ENCODE results near the gene HSPB1.
"Not testable (repeated sequence)": the region's sequence is repeated elsewhere in the genome, so short reads cannot be mapped to it uniquely, and the experiment has no call there.

The HSPB1 gene

DNA sequence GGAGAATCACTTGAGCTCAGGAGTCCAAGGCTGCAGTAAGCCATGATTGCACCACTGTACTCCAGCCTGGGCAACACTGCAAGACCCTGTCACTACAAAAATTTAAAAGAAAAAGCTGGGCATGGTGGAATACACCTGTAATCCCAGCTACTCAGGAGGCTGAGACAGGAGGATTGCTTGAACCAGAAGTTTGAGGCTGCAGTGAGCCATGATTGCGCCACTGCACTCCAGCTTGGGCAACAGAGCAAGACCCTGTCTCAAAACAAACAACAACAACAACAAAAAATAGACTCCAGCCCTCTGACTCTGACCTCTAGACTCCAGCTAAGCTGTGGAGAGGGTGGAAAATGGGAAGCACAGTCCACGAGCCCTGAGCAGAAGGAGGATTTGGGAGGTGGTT, 31.1 kb upstream of the HSPB1 start:
- Mint-ChIP-seq H3K4me1 (peaks cover 22% of the 10 kb centered on the region), H3K27me3 (peaks cover 56% of the 10 kb centered on the region)
- DNase-seq, H3K36me3 Mint-ChIP-seq, H3K27ac Mint-ChIP-seq, H3K9me3 Mint-ChIP-seq, H3K4me3 Mint-ChIP-seq: not testable (repeated sequence)
- CTCF ChIA-PET, result interaction anchor here (0.6 to 2.8 kb wide), 6 partner anchors 9 to 95 kb away, joined by 3 to 12 read pairs (median 6); no protein-coding TSS in a partner anchor

DNA sequence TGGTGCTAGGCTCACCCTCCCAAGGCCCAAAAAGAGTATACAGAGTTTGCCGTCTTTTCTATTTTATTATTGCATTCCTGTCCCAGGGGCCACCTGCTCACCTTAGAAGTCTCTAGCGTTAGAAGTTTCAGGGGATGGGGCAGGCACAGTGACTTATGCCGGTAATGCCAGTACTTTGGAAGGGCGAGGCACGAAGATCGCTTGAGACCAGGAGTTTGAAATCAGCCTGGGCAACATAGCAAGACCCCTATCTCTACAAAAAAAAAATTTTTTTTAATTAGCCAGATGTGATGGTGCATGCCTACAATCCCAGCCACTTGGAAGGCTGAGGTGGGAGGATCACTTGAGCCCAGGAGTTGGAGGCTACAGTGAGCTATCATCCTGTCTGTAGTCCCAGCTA, 30.3 kb upstream of the HSPB1 start:
- H3K36me3 Mint-ChIP-seq, result no peaks in the 10 kb centered on the region
- H3K4me1 Mint-ChIP-seq, result peaks cover 20% of the 10 kb centered on the region
- no peak for DNase-seq
- CTCF ChIA-PET, result interaction anchor here (0.6 to 2.8 kb wide), 4 partner anchors 9 to 93 kb away, joined by 3 to 12 read pairs (median 8); no protein-coding TSS in a partner anchor
- no peaks in the 10 kb centered on the region for H3K9me3 Mint-ChIP-seq
- H3K4me3 Mint-ChIP-seq, result no peak overlapping the region
- peaks cover 56% of the 10 kb centered on the region for H3K27me3 Mint-ChIP-seq
- no peak overlapping the region for H3K27ac Mint-ChIP-seq

DNA sequence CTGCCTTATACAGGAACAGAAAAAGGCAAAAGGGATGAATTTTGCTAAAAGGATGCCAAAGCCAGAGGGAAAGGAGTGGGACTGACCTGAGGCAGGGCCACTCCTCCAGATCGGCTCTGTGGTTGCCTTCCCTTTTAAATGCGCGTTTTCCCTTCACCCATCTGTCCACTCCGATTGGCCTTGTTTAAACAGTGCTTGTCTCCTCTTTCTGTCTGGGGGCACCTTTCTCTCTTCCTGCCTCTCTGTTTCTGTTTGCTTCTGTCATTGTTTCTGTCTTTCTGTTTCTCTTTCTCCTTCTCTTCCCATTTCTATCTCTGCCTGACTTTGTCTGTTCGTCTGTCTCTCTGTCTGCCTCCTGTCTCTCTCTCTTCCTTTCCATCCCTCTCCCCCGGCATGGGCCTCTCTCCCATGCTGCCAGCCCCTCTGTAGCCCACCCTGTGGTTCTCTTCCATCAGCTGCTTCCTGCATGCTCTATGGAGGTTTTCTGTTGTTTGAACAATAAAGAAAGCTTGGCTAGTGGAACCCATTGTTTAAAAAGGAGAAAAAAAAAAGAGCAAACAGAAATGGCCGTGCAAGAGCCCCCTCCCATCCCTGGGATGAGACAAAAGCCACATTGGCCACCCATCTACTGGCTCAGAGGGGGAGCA, 29.5 kb upstream of the HSPB1 start:
- DNase-seq, result no peak
- H3K9me3 Mint-ChIP-seq, result no peaks in the 10 kb centered on the region
- CTCF ChIA-PET, result interaction anchor here (0.7 to 2.4 kb wide), 5 partner anchors 11 to 115 kb away, joined by 3 to 9 read pairs (median 4); no protein-coding TSS in a partner anchor
- H3K4me3 Mint-ChIP-seq, result peak overlapping the region; percentile 3
- peak overlapping the region; percentile 47 for H3K27ac Mint-ChIP-seq
- H3K4me1 Mint-ChIP-seq, result peaks cover 20% of the 10 kb centered on the region
- peaks cover 56% of the 10 kb centered on the region for H3K27me3 Mint-ChIP-seq
- no peaks in the 10 kb centered on the region for H3K36me3 Mint-ChIP-seq

DNA sequence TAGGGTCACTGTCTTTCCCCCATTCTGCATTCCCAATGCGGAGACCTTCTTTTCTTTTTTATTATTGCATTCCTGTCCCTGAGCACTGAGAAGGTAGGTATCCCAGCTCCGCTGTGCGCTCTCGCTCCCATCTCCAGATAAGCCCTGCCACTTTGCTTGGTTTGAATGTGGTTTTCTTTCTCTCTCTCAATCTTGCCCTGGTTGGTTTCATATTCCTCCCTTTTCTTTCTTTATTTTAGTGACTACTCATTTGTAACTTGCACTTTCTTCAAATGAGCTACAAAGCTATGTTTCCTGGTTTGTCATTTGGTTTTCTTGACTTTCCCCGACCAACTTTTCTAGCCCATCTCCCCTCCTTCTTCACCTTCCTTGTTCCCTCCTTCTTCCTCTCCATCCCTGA, 29.0 kb upstream of the HSPB1 start:
- no peaks in the 10 kb centered on the region for H3K9me3 Mint-ChIP-seq
- no peak for DNase-seq
- H3K4me1 Mint-ChIP-seq, result peaks cover 18% of the 10 kb centered on the region
- H3K4me3 Mint-ChIP-seq, result no peak overlapping the region
- H3K27ac Mint-ChIP-seq, result no peak overlapping the region
- peaks cover 55% of the 10 kb centered on the region for H3K27me3 Mint-ChIP-seq
- H3K36me3 Mint-ChIP-seq, result no peaks in the 10 kb centered on the region
- CTCF ChIA-PET, result interaction anchor here (0.7 to 2.4 kb wide), 5 partner anchors 11 to 115 kb away, joined by 3 to 9 read pairs (median 4); no protein-coding TSS in a partner anchor

DNA sequence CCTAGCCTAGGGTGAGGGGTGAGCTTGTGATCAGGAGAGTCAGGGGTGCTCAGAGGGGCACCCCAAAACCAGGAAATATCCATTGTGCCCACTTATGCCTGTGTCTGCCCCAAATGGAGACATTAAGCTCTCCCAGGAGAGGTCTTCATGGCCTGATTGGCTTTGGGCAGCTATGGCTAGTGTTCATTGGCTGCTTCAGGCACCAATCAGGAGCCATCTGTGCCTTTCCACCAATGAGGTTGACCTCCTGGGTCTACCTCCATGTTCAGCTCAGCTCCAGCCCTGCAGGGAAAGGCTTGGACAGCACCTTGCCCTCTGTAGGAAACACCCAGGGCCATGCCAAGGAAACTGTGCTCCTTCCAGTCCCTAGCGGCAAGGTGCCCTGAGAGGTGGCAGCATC, 23.9 kb upstream of the HSPB1 start:
- no peak overlapping the region for H3K27ac Mint-ChIP-seq
- CTCF ChIA-PET, result interaction anchor here (0.8 kb wide), 1 partner anchor 12 kb away, joined by 3 read pairs; no protein-coding TSS in a partner anchor
- H3K27me3 Mint-ChIP-seq, result peaks cover 81% of the 10 kb centered on the region
- peaks cover 17% of the 10 kb centered on the region for H3K4me1 Mint-ChIP-seq
- H3K4me3 Mint-ChIP-seq, result no peak overlapping the region
- DNase-seq, result no peak
- H3K36me3 Mint-ChIP-seq, result no peaks in the 10 kb centered on the region
- no peaks in the 10 kb centered on the region for H3K9me3 Mint-ChIP-seq

DNA sequence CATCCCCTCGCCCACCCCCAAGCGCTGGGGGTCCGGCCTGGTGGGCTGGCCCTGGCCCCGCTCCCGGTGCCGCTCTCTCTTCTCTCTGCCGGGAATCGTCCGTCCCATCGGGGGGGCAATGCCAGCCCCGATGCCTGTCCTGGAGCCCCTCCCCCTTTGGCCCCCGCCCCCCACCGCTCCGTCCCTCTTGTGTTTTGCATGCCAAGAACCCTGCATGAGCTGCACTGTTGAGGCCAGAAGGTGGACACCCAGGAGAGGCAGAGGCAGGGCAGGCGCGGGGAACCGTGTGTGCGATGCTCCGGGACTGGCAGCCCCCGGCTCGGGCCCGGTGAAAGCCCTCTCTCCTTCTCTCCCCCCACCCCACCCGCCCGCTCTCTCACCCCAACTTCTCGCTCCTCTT, 22.1 kb upstream of the HSPB1 start:
- Mint-ChIP-seq H3K36me3 (no peaks in the 10 kb centered on the region), H3K4me3 (no peak overlapping the region), H3K9me3 (no peaks in the 10 kb centered on the region), H3K4me1 (peaks cover 17% of the 10 kb centered on the region), H3K27ac (no peak overlapping the region), H3K27me3 (peaks cover 90% of the 10 kb centered on the region)
- CTCF ChIA-PET, result no interaction called here
- no peak for DNase-seq

DNA sequence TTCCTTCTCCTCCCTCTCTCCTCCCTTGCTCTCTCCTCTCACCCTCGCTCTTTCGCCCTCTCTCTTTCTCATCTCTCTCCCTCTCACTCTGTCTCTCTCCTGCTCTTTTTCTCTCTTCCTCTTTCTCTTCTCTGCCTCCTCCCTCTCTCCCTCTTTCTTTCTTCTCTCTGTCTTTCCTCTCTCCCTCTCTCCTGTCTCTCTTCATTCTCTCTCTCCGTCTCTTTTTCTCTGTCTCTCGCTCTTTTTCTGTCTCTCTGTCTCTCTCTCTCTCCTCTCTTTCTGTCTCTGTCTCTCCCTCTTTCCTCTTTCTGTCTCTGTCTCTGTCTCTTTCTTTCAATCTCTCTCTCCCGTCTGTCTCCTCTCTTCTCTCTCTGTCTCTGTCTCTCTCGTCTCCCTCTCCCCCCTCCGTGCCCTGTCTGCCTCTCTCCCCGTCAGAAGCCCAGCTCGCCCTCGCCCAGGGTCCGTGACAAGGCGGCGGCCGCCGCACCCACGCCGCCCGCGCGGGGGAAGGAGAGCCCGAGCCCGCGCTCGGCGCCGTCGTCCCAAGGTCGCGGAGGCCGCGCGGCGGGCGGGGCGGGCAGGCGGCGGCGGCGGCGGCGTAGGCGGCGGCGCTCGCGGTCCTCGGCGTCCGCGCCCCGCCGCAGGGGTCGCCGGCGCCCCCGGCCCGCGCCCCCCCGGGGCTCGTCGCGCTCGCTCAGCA, 21.3 kb upstream of the HSPB1 start:
- H3K36me3 Mint-ChIP-seq, result no peaks in the 10 kb centered on the region
- peaks cover 17% of the 10 kb centered on the region for H3K4me1 Mint-ChIP-seq
- no peak for DNase-seq
- CTCF ChIA-PET, result interaction anchor here (0.8 to 1.8 kb wide), 4 partner anchors 10 to 103 kb away, joined by 3 to 6 read pairs (median 5); partner anchors contain the start of gene HSPB1
- H3K27me3 Mint-ChIP-seq, result peaks cover 94% of the 10 kb centered on the region
- no peaks in the 10 kb centered on the region for H3K9me3 Mint-ChIP-seq
- no peak overlapping the region for H3K27ac Mint-ChIP-seq
- H3K4me3 Mint-ChIP-seq, result peak overlapping the region; percentile 42

DNA sequence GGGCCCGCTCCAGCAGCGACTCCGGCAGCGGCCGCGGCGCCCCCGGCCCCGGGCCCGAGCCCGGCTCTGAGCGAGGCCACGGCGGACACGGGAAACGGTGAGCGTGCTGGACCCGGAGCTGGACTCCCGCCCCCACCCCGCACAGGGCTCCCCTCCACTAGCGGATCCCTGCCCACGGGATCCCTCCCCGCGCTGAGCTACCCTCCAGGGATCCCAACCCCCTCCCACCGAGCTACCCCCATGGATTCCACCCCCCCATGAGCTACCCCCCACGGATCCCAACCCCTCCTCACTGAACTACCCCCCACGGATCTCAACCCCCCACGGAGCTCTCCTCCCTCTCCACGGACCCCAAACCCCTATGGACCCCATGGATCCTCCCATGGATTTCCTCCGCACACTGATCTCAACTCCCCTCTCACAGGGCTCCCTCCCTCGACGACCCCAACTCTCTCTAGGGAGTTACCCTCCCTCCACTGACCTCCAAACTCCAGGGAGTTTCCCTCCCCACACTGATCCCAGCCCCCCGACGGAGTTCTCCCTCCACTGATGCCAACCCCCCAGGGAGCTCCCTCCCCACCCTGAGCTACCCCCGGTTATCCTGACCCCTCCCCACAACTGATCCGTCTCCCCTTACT, 20.6 kb upstream of the HSPB1 start:
- peaks cover 17% of the 10 kb centered on the region for H3K4me1 Mint-ChIP-seq
- CTCF ChIA-PET, result interaction anchor here (0.8 to 1.8 kb wide), 4 partner anchors 9 to 104 kb away, joined by 3 to 6 read pairs (median 5); partner anchors contain the start of gene HSPB1
- no peaks in the 10 kb centered on the region for H3K9me3 Mint-ChIP-seq
- DNase-seq, result no peak
- H3K27me3 Mint-ChIP-seq, result peaks cover 94% of the 10 kb centered on the region
- peak overlapping the region; percentile 66 for H3K4me3 Mint-ChIP-seq
- H3K27ac Mint-ChIP-seq, result no peak overlapping the region
- H3K36me3 Mint-ChIP-seq, result no peaks in the 10 kb centered on the region

DNA sequence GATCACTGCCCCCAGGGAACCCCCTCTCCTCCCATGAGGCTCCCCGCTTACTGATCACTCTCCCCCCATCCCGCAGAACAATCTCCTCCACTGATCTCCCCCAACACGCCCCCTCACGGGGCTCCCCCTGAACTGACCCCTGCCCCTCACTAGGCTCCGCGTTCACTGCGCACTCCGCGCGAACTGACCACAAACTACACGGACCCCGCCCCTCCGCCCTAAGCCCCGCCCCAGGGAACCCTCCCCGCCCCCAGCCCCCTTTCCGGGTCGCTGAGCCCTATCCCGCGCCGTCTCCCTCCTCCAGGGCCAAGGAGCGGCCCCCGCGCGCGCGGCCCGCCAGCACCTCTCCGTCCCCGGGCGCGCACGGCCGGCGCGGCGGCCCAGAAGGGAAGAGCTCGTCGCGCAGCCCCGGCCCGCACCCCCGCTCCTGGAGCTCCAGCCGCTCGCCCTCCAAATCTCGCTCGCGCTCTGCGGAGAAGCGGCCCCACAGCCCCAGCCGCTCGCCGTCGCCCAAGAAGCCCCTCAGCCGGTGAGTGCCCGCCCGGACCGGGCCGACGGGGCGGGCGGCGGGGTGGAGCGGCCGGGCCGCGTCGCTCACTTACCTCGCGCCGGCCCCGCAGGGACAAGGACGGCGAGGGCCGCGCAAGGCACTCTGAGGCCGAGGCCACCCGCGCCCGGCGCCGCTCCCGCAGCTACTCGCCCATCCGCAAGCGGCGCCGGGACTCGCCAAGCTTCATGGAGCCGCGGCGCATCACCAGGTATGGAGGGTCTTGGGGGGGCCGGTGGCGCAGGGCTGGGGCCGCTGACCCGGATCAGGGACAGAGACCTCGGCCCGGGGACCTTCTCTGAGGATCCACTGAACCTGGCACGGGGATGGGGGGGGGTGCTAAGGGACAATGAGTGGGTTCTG, 19.9 kb upstream of the HSPB1 start:
- peaks cover 92% of the 10 kb centered on the region for H3K27me3 Mint-ChIP-seq
- peak; percentile 44 for DNase-seq
- CTCF ChIA-PET, result interaction anchor here (0.9 to 1.8 kb wide), 5 partner anchors 9 to 105 kb away, joined by 3 to 6 read pairs (median 4); no protein-coding TSS in a partner anchor

DNA sequence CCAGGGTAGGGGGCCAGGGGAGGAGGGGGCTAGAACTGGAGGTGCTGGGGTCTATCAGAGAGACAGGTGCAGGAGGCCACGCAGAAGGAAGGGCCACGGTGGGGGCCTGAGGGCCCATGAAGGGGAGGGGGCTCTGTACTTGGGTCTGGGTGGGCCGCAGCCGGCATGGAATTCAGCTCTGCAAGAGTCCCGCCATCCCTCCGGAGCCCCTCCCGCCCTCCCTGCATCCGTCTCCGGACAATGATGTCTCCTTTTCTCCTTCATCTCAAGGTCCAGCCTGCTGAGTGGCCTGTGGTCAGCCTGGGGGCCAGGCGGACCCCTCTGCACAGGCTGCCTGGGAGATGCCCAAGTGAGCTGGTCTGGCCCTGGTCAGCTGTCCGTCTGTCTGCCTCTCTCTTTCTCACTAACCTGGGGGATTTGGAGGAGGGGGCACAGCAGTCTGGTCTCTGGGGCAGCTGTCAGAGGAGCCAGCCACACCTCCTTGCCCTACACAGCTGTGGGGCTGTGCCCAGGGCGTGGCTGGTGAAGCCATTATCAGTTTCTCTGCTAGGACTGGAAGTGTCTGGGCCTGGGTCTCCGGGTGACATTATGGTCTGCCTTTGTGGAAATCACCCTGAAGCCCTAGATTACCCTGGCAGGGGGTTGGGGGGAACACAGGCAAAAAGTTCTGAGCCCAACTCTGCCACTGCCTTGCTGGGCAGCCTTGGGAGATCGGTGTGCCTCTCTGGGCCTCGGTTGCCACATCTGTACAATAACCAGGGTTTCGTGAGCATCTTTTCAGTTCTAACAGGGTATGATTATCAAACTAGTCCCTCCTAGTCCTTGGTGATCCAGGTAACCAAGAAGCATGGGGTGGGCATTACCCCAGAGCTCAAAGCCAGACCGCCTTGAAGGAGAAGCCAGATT, 19.0 kb upstream of the HSPB1 start:
- Mint-ChIP-seq H3K9me3 (no peaks in the 10 kb centered on the region), H3K4me1 (peaks cover 17% of the 10 kb centered on the region), H3K36me3 (no peaks in the 10 kb centered on the region), H3K27ac (no peak overlapping the region), H3K27me3 (peaks cover 89% of the 10 kb centered on the region), H3K4me3 (peak overlapping the region; percentile 42)
- DNase-seq, result no peak
- CTCF ChIA-PET, result interaction anchor here (0.9 to 1.0 kb wide), 2 partner anchors 9 to 15 kb away, joined by 3 read pairs; no protein-coding TSS in a partner anchor

More for the DNA sequence above, 19.9 kb upstream of the HSPB1 start:
- Mint-ChIP-seq H3K4me3 (peak overlapping the region; percentile 66), H3K4me1 (peaks cover 17% of the 10 kb centered on the region), H3K27ac (no peak overlapping the region), H3K9me3 (no peaks in the 10 kb centered on the region), H3K36me3 (no peaks in the 10 kb centered on the region)

DNA sequence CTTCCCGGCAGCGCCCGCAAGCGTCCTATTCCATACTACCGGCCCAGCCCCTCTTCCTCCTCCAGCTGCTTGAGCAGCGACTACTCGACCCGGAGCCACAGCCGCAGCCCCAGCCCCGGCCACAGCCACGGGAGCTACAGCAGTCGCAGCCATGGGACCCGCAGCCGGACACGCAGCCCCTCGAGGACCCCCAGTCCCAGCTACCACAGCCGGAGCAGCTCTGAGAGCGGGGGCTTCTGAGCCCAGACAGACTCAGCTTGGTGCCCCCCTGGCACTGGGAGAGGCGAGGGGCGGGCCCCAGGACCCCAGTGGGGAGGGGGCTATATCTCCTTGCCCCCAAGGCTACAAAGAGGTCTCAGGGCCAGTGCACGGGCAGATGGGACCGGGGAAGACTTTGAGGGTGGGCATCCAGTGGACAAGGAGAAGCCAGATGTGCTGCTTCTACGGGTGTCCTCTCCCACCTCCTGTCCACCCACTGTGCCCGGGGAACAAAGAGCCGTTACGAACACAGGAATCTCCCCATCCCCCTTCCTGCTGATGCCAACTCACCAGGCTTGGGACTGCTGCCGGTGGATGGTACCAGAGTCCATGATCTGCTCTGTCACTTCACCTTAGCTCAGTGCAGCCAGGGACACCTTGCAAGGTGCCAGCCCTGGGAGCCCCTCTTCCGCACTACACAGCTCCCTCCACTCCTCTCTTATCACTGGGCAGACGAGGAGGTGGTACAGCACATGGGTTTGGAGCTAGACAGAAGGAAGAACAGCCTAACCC, 16.7 kb upstream of the HSPB1 start:
- DNase-seq, result no peak
- H3K4me3 Mint-ChIP-seq, result no peak overlapping the region
- H3K4me1 Mint-ChIP-seq, result peaks cover 15% of the 10 kb centered on the region
- H3K36me3 Mint-ChIP-seq, result no peaks in the 10 kb centered on the region
- CTCF ChIA-PET, result interaction anchor here (1.3 to 1.6 kb wide), 2 partner anchors 23 to 29 kb away, joined by 5 to 6 read pairs; no protein-coding TSS in a partner anchor
- H3K27ac Mint-ChIP-seq, result no peak overlapping the region
- no peaks in the 10 kb centered on the region for H3K9me3 Mint-ChIP-seq
- peaks cover 67% of the 10 kb centered on the region for H3K27me3 Mint-ChIP-seq

DNA sequence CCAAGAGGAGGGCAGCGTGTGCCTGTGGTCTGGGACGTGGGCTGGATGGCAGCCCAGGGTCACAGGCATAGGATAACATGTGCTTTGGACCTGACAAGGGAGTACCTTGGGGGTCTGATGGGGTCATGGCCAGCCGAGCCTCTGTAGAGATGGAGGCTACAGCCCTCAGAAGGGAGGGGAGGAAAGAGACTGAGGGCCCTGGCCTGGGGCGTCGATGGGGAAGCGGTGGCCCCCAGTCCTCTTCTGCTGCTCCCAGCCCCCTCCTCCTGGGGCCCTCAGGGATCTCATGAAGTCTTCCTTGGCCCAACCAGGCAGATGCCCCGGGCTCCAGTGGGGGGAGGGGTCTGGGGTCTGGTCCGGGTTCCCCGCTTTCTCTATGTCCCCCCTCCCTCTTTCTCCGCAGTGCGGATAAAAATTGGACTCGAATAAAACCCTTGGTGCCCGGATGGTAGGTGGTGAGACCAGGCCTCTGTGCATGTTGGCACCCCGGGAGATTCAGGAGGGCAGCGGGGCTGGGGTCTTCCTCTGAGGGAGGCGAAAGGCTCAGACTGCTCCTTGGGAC, 15.6 kb upstream of the HSPB1 start:
- Mint-ChIP-seq H3K27ac (no peak overlapping the region), H3K9me3 (no peaks in the 10 kb centered on the region), H3K27me3 (peaks cover 56% of the 10 kb centered on the region), H3K36me3 (no peaks in the 10 kb centered on the region), H3K4me1 (peaks cover 20% of the 10 kb centered on the region), H3K4me3 (no peak overlapping the region)
- DNase-seq, result no peak
- CTCF ChIA-PET, result interaction anchor here (1.0 to 1.3 kb wide), 2 partner anchors 24 to 27 kb away, joined by 3 to 5 read pairs; no protein-coding TSS in a partner anchor

Data from activated naive CD4-positive, alpha-beta T cell treated with anti-CD3 and anti-CD28 coated beads, Interleukin-2, amount 10 ng/mL, durations not matched to agents 7 days and 5 days (primary cell).